ENCODE measurements around the gene SDF2L1. TPM values are rescaled to one million over a fixed set of nuclear protein-coding genes. Genes with fewer than 3 reads are reported as not detected.

The SDF2L1 gene
- total RNA-seq, 1 experiment from 2014 or later = 87.0 TPM

DNA sequence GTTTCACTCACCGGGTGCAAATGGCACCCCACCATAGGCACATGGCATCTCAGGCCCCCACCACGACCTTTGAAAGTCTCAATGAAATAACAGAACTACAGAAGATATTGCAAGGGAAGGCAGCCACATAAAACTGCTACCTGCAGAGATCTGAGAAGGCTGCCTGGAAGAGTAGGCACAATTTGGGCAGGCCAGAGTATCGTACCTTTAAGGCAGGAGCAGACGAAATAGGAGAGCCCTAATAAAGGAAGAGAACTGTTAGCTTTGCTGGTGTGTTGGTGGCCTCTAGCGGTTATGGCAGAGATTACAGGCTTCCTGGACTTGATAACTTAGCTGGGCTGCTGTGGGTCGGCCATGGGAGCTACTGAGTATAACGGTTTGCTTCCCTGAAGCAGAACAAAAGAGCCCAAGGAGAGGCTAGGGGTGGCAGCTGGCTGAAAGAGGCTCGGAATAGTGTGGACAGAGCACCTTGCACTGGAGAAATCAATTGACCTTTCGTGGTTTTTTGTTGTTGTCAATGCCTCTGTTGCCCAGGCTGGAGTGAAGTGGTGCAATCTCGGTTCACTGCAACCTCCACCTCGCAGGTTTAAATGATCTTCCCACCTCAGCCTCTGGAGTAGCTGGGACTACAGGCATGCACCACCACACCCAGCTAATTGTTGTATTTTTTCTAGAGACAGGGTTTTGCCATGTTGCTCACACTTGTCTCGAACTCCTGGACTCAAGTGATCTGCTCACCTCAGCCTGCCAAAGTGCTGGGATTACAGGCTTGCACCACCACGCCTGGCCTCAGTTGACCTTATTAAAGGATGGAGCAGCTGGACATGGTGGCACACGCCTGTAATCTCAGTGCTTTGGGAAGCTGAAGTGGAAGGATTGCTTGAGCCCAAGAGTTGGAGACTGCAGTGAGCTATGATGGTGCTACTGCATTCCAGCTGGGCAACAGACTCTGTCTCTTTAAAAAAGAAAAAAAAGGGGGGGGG is 4.8 kb downstream of the SDF2L1 start:
- H3K4me3 Mint-ChIP-seq (ENCODE audit: low read depth, unreplicated experiment) = peak overlapping the region; percentile 22
- BruUV-seq (replicated peaks) = no TSS peak
- H3K27ac Mint-ChIP-seq (ENCODE audit: unreplicated experiment) = peak overlapping the region; percentile 18
- peaks cover 36% of the 10 kb centered on the region for H3K4me1 Mint-ChIP-seq (ENCODE audit: low read depth, unreplicated experiment)
- H3K36me3 Mint-ChIP-seq (ENCODE audit: insufficient read depth, unreplicated experiment) = peaks cover 96% of the 10 kb centered on the region
- H3K27me3 Mint-ChIP-seq (ENCODE audit: unreplicated experiment) = no peaks in the 10 kb centered on the region
- TF ChIP-seq, protein P1, sequence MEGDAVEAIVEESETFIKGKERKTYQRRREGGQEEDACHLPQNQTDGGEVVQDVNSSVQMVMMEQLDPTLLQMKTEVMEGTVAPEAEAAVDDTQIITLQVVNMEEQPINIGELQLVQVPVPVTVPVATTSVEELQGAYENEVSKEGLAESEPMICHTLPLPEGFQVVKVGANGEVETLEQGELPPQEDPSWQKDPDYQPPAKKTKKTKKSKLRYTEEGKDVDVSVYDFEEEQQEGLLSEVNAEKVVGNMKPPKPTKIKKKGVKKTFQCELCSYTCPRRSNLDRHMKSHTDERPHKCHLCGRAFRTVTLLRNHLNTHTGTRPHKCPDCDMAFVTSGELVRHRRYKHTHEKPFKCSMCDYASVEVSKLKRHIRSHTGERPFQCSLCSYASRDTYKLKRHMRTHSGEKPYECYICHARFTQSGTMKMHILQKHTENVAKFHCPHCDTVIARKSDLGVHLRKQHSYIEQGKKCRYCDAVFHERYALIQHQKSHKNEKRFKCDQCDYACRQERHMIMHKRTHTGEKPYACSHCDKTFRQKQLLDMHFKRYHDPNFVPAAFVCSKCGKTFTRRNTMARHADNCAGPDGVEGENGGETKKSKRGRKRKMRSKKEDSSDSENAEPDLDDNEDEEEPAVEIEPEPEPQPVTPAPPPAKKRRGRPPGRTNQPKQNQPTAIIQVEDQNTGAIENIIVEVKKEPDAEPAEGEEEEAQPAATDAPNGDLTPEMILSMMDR (IDR thresholded peaks at IDR 0.05; ENCODE audit: unreplicated experiment) = peak; percentile 69
- peak; percentile 77 for DNase-seq
- intact Hi-C loops (cut with micrococcal nuclease; ENCODE audit: unreplicated experiment) = no loop called here
- CTCF ChIA-PET = interaction anchor here (0.6 to 2.6 kb wide), 7 partner anchors 11 to 78 kb away, joined by 3 to 11 read pairs (median 3); partner anchors contain the start of gene PPIL2
- H3K9me3 Mint-ChIP-seq (ENCODE audit: low read depth, unreplicated experiment) = no peaks in the 10 kb centered on the region

DNA sequence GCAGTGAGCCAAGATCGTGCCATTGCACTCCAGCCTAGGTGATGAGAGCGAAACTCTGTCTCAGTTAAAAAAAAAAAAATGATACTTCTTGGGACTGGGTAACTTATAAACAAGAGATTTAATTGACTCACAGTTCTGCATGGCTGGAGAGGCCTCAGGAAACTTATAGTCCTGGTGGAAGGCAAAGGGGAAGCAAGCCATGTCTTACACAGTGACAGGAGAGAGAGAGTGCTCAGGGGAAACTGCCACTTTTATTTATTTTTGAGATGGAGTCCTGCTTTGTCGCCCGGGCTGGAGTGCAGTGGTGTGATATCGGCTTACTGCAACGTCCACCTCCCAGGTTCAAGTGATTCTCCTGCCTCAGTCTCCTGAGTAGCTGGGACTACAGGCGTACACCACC is 8.2 kb downstream of the SDF2L1 start:
- H3K27ac Mint-ChIP-seq (ENCODE audit: unreplicated experiment) = peak overlapping the region; percentile 91
- intact Hi-C loops (cut with micrococcal nuclease; ENCODE audit: unreplicated experiment) = no loop called here
- CTCF ChIA-PET = no interaction called here

DNA sequence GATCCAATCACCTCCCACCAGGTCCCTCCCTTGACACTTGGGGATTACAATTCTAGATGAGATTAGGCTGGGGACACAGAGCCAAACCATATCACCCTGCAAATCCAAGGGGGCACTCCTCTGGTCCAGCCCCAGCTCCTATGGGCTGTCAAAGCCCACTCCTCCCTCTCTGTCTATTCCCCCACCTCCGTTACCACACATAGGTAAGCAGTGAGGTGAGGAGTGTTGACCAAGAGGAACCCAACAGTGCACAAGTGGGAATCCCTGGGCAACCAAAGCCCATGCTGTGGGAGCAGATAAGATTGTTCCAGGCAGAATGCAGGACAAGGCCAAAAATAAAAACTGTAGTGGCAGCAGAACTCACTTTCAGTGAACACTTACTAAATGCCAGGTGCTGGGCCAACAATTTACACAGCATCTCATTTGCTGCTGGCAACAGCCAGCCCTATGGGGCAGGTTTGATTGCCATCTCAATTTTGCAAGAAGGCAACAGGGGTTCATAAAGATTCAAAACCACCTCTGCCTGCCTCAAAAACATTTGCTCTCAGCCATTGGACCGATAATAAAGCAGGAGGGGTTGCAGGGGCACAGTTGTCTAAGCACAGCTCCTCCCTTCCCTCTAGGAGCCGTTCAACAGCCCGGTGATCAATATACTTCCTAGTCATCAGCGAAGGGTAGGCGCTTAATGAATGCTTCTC is 8.9 kb downstream of the SDF2L1 start:
- BruUV-seq (replicated peaks) = TSS peak; percentile 54
- Mint-ChIP-seq H3K27ac (ENCODE audit: unreplicated experiment) (peak overlapping the region; percentile 91), H3K4me1 (ENCODE audit: low read depth, unreplicated experiment) (peaks cover 24% of the 10 kb centered on the region), H3K36me3 (ENCODE audit: insufficient read depth, unreplicated experiment) (peaks cover 76% of the 10 kb centered on the region), H3K4me3 (ENCODE audit: low read depth, unreplicated experiment) (peak overlapping the region; percentile 98), H3K27me3 (ENCODE audit: unreplicated experiment) (no peaks in the 10 kb centered on the region), H3K9me3 (ENCODE audit: low read depth, unreplicated experiment) (no peaks in the 10 kb centered on the region)
- TF ChIP-seq, protein P1 (IDR thresholded peaks at IDR 0.05; ENCODE audit: unreplicated experiment) = no peak
- intact Hi-C loops (cut with micrococcal nuclease; ENCODE audit: unreplicated experiment) = loop anchor here (1.0 kb wide), 1 partner anchor 21 kb away; the partner anchor contains the start of gene YDJC
- CTCF ChIA-PET = interaction anchor here (1.9 kb wide), 1 partner anchor 9 kb away, joined by 12 read pairs; the partner anchor contains the start of gene SDF2L1
- DNase-seq = no peak

More for the DNA sequence above, 8.2 kb downstream of the SDF2L1 start:
- Mint-ChIP-seq H3K36me3 (ENCODE audit: insufficient read depth, unreplicated experiment) (peaks cover 83% of the 10 kb centered on the region), H3K27me3 (ENCODE audit: unreplicated experiment) (no peaks in the 10 kb centered on the region), H3K9me3 (ENCODE audit: low read depth, unreplicated experiment) (no peaks in the 10 kb centered on the region), H3K4me1 (ENCODE audit: low read depth, unreplicated experiment) (peaks cover 24% of the 10 kb centered on the region), H3K4me3 (ENCODE audit: low read depth, unreplicated experiment) (peak overlapping the region; percentile 98)
- no TSS peak for BruUV-seq (replicated peaks)
- DNase-seq = no peak
- TF ChIP-seq, protein P1 (IDR thresholded peaks at IDR 0.05; ENCODE audit: unreplicated experiment) = no peak

DNA sequence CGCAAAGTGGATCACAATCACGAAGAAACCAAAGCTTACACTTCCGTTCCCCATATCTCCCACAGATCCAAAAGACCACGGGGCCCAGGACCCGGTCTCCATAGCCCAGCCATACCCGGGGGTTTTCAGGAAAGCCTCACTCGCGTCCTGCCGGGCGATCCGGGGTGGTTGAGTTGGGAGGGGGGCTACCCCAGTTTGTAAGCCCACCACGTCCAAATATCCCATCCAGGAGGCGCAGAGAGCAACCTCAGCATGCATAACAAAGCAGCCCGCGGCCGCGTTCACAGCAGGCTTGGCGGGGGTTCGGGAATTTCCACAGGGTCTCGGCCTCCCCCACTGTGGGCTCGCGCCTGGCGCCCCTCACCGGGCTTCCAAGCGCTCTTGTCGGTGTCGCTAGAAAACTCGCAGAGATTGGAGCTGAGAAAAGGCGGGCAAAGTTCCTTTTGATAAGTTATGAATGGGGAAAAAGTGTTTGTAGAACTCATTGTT is 9.5 kb downstream of the SDF2L1 start:
- CTCF ChIA-PET = interaction anchor here (1.9 kb wide), 1 partner anchor 9 kb away, joined by 12 read pairs; the partner anchor contains the start of gene SDF2L1
- H3K27me3 Mint-ChIP-seq (ENCODE audit: unreplicated experiment) = no peaks in the 10 kb centered on the region
- BruUV-seq (replicated peaks) = no TSS peak
- peak overlapping the region; percentile 91 for H3K27ac Mint-ChIP-seq (ENCODE audit: unreplicated experiment)
- DNase-seq = no peak
- H3K4me3 Mint-ChIP-seq (ENCODE audit: low read depth, unreplicated experiment) = peak overlapping the region; percentile 98
- no peaks in the 10 kb centered on the region for H3K9me3 Mint-ChIP-seq (ENCODE audit: low read depth, unreplicated experiment)
- peaks cover 74% of the 10 kb centered on the region for H3K36me3 Mint-ChIP-seq (ENCODE audit: insufficient read depth, unreplicated experiment)
- TF ChIP-seq, protein P1 (IDR thresholded peaks at IDR 0.05; ENCODE audit: unreplicated experiment) = no peak
- intact Hi-C loops (cut with micrococcal nuclease; ENCODE audit: unreplicated experiment) = loop anchor here (1.0 kb wide), 1 partner anchor 21 kb away; the partner anchor contains the start of gene YDJC
- H3K4me1 Mint-ChIP-seq (ENCODE audit: low read depth, unreplicated experiment) = peaks cover 25% of the 10 kb centered on the region

Measured in Calu3 (cell line).